HepG2 (cell line): ENCODE results near the gene MEGF11. TPM values are rescaled to one million over a fixed set of nuclear protein-coding genes. Genes with fewer than 3 reads are reported as not detected.

Experiments used
- ATAC-seq: fragments of 200-7000 bp; cut with Tn5 transposase; 3 replicates; pipeline ENCODE4 v1.9.1; 2020; ENCODE audit warnings: mild to moderate bottlenecking, moderate library complexity
- BruUV-seq: library from RNA; stranded (reverse); fragments of 400-500 nt; replicated peaks from 2 replicates; lab custom pipeline; 2021; lab: Mats Ljungman, UMichigan
- CTCF ChIA-PET: fragments of 300-600 bp; formaldehyde crosslinking; extraction: SDS; loops from one replicate; lab custom pipeline; 2021; ENCODE audit warnings: low total read pairs, inconsistent platforms, low intra/inter-chr PET ratio; lab: Yijun Ruan, JAX
- POLR2A ChIA-PET: fragments of 350-600 bp; sonication (Branson Sonifier 250); formaldehyde crosslinking; loops from one replicate; lab custom pipeline; 2020; ENCODE audit warnings: antibody characterized with exemption, inconsistent platforms; lab: Yijun Ruan, JAX
- DNase-seq: peaks from one replicate; pipeline ENCODE4 v3.0.0-alpha.2; 2015; ENCODE audit warnings: low spot score
- FAIRE-seq: peaks from 3 replicates; lab custom pipeline; 2011; peaks lifted over from hg19 to GRCh38; lab: Jason Lieb, UNC
- H2AFZ ChIP-seq: one replicate; pipeline ENCODE4 v1.6.1; 2011; ENCODE audit warnings: low read length, inconsistent platforms
- H3K27ac ChIP-seq: fragments of 300-600 bp; 3 replicates; pipeline ENCODE4 v1.8.0; 2011; ENCODE audit warnings: mixed run types, mild to moderate bottlenecking, mixed read lengths, low read length, inconsistent platforms; ENCODE audit not compliant: insufficient read depth; ENCODE audit errors: extremely low read length
- H3K27me3 ChIP-seq, 2 experiments: fragments of 200-600 bp in 1 of 2; 2 replicates in 1 of 2; 3 replicates in 1 of 2; pipeline versions ENCODE4 v1.6.0 to v1.8.0; 2011; ENCODE audit warnings: low read length in 2 of 2, mild to moderate bottlenecking in 2 of 2, moderate library complexity in 2 of 2, inconsistent platforms in 1 of 2; ENCODE audit not compliant: insufficient read depth in 2 of 2, control insufficient read depth in 1 of 2
- H3K36me3 ChIP-seq, 2 experiments: fragments of 200-600 bp in 1 of 2; replicated peaks in 1 of 2; 2 replicates in 1 of 2; 3 replicates in 1 of 2; pipeline versions ENCODE4 v1.5.1 to v1.8.0; 2011; ENCODE audit warnings: low read length in 2 of 2, inconsistent platforms in 1 of 2; ENCODE audit not compliant: insufficient read depth in 2 of 2, control insufficient read depth in 1 of 2
- H3K4me1 ChIP-seq: 2 replicates; pipeline ENCODE4 v1.5.1; 2012; ENCODE audit warnings: low read length, inconsistent platforms; ENCODE audit not compliant: insufficient read depth
- H3K4me2 ChIP-seq: 2 replicates; pipeline ENCODE4 v1.6.0; 2011; ENCODE audit warnings: low read depth, low read length, inconsistent platforms
- H3K4me3 ChIP-seq, 3 experiments: fragments of 200-600 bp in 1 of 3; sonication (generic), shearing (Covaris generic) in 1 of 3; replicated peaks in 1 of 3; 2 replicates each; pipeline ENCODE4 v1.5.1; 2011 to 2016; ENCODE audit warnings: low read length in 3 of 3, inconsistent platforms in 2 of 3, low read depth in 2 of 3, mild to moderate bottlenecking in 2 of 3, control low read depth in 1 of 3, mixed read lengths in 1 of 3; ENCODE audit not compliant: insufficient read depth in 1 of 3
- H3K79me2 ChIP-seq: one replicate; pipeline ENCODE4 v1.6.1; 2011; ENCODE audit warnings: low read length, inconsistent platforms; ENCODE audit not compliant: insufficient read depth
- H3K9ac ChIP-seq: 2 replicates; pipeline ENCODE4 v1.6.0; 2011; ENCODE audit warnings: mild to moderate bottlenecking, low read depth, low read length, inconsistent platforms; ENCODE audit not compliant: insufficient read depth
- H3K9me3 ChIP-seq: 2 replicates; pipeline ENCODE4 v1.5.1; 2012; ENCODE audit warnings: mild to moderate bottlenecking, low read length
- H4K20me1 ChIP-seq: 2 replicates; pipeline ENCODE4 v1.6.0; 2011; ENCODE audit warnings: inconsistent platforms, mild to moderate bottlenecking, low read length, moderate library complexity; ENCODE audit not compliant: insufficient read depth
- HOXA5 ChIP-seq: sonication (generic); formaldehyde crosslinking; IDR thresholded peaks from 2 replicates; pipeline ENCODE4 v1.4.0; 2020; ENCODE audit warnings: missing genetic modification reagents
- TARDBP ChIP-seq: sonication (generic); formaldehyde crosslinking; IDR thresholded peaks from 2 replicates; pipeline ENCODE4 v1.8.0; 2022; ENCODE audit warnings: mild to moderate bottlenecking, missing genetic modification reagents
- TFDP1 ChIP-seq: IDR thresholded peaks from 2 replicates; pipeline ENCODE4 v1.6.1; 2016; ENCODE audit warnings: missing compliant biosample characterization, missing genetic modification reagents, borderline replicate concordance
- ZNF432 ChIP-seq: sonication (generic); formaldehyde crosslinking; IDR thresholded peaks from 2 replicates; pipeline ENCODE4 v1.5.0; 2020; ENCODE audit warnings: missing genetic modification reagents, mild to moderate bottlenecking, borderline replicate concordance
- ZNF543 ChIP-seq: sonication (generic); formaldehyde crosslinking; IDR thresholded peaks from 2 replicates; pipeline ENCODE4 v1.4.0; 2020; ENCODE audit warnings: mild to moderate bottlenecking, missing genetic modification reagents
- ZNF550 ChIP-seq: sonication (generic); formaldehyde crosslinking; IDR thresholded peaks from 2 replicates; pipeline ENCODE4 v1.4.0; 2020; ENCODE audit warnings: mild to moderate bottlenecking, missing genetic modification reagents, borderline replicate concordance
- ZNF580 ChIP-seq: IDR thresholded peaks from 2 replicates; pipeline ENCODE4 v1.6.1; 2016; ENCODE audit warnings: low read depth, borderline replicate concordance
- WGBS: methylation state at CpG from one replicate; pipeline ENCODE4 v1.1.6; 2017; ENCODE audit warnings: low lambda C conversion rate; 5-methylcytosine and 5-hydroxymethylcytosine counted together
- in situ Hi-C: cut with HindIII; loops from 2 replicates; pipeline ENCODE4 v1.10.0; 2017; ENCODE audit warnings: low pct_unique_long_range_greater_than_20kb; ENCODE audit not compliant: extremely low pct_ligation_motif_present
- intact Hi-C: fragments of 100-400 bp; cut with micrococcal nuclease; formaldehyde crosslinking; loops from one replicate; pipeline ENCODE4 v1.10.0; 2022; ENCODE audit not compliant: unreplicated experiment
- polyA plus RNA-seq, 8 experiments: library from polyadenylated mRNA; depleted of rRNA in 3 of 8; stranded (reverse) in 7 of 8; unstranded in 1 of 8; fragments of >200 nt; fragmentation: Illumina TruSeq in 4 of 8; extraction: Trizol in 4 of 8; gene quantifications; 2 replicates each; pipeline versions ENCODE4 v1.2.1 to v1.2.3, GENCODE V29; 2011 to 2016; ENCODE audit warnings: low read depth in 4 of 8, missing spikeins in 1 of 8, mixed read lengths in 1 of 8; ENCODE audit not compliant: insufficient read depth in 1 of 8
- total RNA-seq, 5 experiments: library from RNA; depleted of rRNA; stranded (reverse); fragments of >200 nt; fragmentation: Illumina TruSeq; extraction: Trizol; gene quantifications; 2 replicates each; pipeline ENCODE4 v1.2.3, GENCODE V29; 2016; ENCODE audit warnings: low read depth in 1 of 5

MEGF11 gene
- total and polyA plus RNA-seq, 2 of the 13 experiments (the other 11 are each of a cell fraction or from before 2014, with no cell fraction given): not detected

GRCh38 chr15:66157507-66157906 is 96.0 kb downstream of the MEGF11 start:
- in situ Hi-C loops: no loop called here
- no peak overlapping the region for H3K4me3 ChIP-seq
- ATAC-seq (no peak), FAIRE-seq (no peak), DNase-seq (no peak)
- peaks cover 1 to 24% of the 10 kb centered on the region in 2 experiments; a peak in 3 of 5 replicates for H3K27me3 ChIP-seq
- H3K9ac ChIP-seq: no peak overlapping the region
- no peaks in the 10 kb centered on the region for H3K9me3 ChIP-seq
- intact Hi-C loops: no loop called here
- POLR2A ChIA-PET: no interaction called here
- no peak overlapping the region for H3K4me2 ChIP-seq
- WGBS: 4% methylated on average over 2 of the region's 2 CpGs
- no peaks in the 10 kb centered on the region for H3K4me1 ChIP-seq
- H3K79me2 ChIP-seq: no peaks in the 10 kb centered on the region
- CTCF ChIA-PET: no interaction called here
- H2AFZ ChIP-seq: no peak overlapping the region
- no peak overlapping the region for H3K27ac ChIP-seq
- BruUV-seq: no TSS peak
- TF ChIP-seq ZNF550 (CRISPR knock-in tag) (no peak), TARDBP (CRISPR knock-in tag) (no peak), HOXA5 (no peak), ZNF543 (CRISPR knock-in tag) (no peak), ZNF432 (CRISPR knock-in tag) (no peak), TFDP1 (CRISPR knock-in tag) (no peak), ZNF580 (CRISPR knock-in tag) (no peak)
- H3K36me3 ChIP-seq: no peaks in the 10 kb centered on the region
- H4K20me1 ChIP-seq: no peaks in the 10 kb centered on the region
